GM10847 (cell line): ENCODE results near the gene PFDN1.

ENCODE experiments used
- POLR2A ChIP-seq: IDR thresholded peaks from 2 replicates; pipeline ENCODE4 v1.6.1; 2011; ENCODE audit not compliant: insufficient read length; ENCODE audit errors: extremely low read depth

The PFDN1 gene

GRCh38 chr5:140260089-140260656, 42.7 kb downstream of the PFDN1 start:
- no peak for TF ChIP-seq POLR2A

GRCh38 chr5:140259500-140259899, 43.4 kb downstream of the PFDN1 start:
- no peak for TF ChIP-seq POLR2A

GRCh38 chr5:140258873-140259272, 44.0 kb downstream of the PFDN1 start:
- no peak for TF ChIP-seq POLR2A

- TF ChIP-seq POLR2A: no peak
These were observed 44.9 kb downstream of the PFDN1 start for GRCh38 chr5:140258016-140258415.

- no peak for TF ChIP-seq POLR2A
These were observed 46.2 kb downstream of the PFDN1 start for GRCh38 chr5:140256726-140257125.

- TF ChIP-seq POLR2A: no peak
These were observed 47.3 kb downstream of the PFDN1 start for GRCh38 chr5:140255460-140256157.

- TF ChIP-seq POLR2A: no peak
These were observed 48.9 kb downstream of the PFDN1 start for GRCh38 chr5:140253985-140254384.

GRCh38 chr5:140252470-140253126, 50.3 kb downstream of the PFDN1 start:
- TF ChIP-seq POLR2A: no peak

- no peak for TF ChIP-seq POLR2A
These were observed 51.4 kb downstream of the PFDN1 start for GRCh38 chr5:140251527-140251973.

- TF ChIP-seq POLR2A: no peak
These were observed 52.5 kb downstream of the PFDN1 start for GRCh38 chr5:140250386-140250785.

- TF ChIP-seq POLR2A: no peak
These were observed 53.4 kb downstream of the PFDN1 start for GRCh38 chr5:140249536-140249935.

- TF ChIP-seq POLR2A: no peak
These were observed 54.5 kb downstream of the PFDN1 start for GRCh38 chr5:140248414-140248813.

- TF ChIP-seq POLR2A: no peak
These were observed 56.4 kb downstream of the PFDN1 start for GRCh38 chr5:140246378-140247122.

GRCh38 chr5:140245926-140246325, 57.0 kb downstream of the PFDN1 start:
- no peak for TF ChIP-seq POLR2A

GRCh38 chr5:140245341-140245740, 57.6 kb downstream of the PFDN1 start:
- TF ChIP-seq POLR2A: no peak
